CD4-positive, alpha-beta T cell treated with Interleukin-1 beta for 1 hour (primary cell): ENCODE measurements around the gene AAR2.

Experiments used
- DNase-seq, 2 donors: peaks; one replicate each; pipeline ENCODE4 v3.0.0-alpha.2; 2020 to 2022

AAR2 gene

DNA sequence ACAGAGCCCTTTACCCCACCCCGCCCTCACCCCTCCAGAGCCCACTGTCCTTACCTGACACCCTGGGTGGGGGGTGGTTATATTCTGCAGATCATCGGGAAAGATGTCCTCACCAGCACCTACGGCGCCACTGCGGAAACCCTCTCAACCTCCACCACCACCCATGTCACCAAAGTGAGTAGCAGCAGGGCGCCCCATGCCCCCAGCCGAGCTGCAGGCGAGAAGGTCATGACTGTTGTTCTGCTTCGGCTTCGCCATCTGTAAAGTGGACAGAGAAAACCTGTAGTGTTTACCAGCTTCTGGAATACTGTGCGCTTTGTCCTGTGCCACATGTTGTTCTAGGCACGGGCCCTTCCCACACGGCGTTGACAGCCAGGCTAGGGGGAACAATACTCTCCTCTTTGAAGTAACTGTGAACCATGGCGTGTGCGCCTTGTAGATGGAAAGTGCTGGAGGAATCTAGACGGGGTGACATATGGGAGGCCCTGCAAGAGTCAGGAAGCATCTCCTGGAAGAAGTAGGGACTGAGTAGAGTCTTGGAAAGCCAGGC, 16.5 kb upstream of the AAR2 start:
- no peak for DNase-seq

DNA sequence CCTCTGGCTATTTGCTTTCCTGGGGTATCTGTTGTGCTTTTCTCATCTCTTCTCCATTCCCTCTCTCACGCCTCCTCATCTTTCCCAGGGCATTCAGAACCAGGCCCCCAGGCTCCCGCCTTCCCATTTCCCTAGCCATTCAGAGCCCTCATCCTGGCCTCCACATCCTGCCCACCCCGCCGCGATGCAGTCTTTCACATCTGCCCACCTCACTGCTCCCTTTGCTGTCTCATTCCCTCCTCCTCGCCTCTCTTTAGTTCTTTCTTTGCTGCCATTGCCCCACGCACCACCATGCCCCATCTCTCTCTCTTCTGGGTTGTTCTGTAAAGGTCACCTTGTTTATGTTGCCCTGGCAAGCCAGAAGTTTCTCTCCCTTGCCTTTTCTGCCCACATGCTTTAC, 10.6 kb upstream of the AAR2 start:
- no peak for DNase-seq

DNA sequence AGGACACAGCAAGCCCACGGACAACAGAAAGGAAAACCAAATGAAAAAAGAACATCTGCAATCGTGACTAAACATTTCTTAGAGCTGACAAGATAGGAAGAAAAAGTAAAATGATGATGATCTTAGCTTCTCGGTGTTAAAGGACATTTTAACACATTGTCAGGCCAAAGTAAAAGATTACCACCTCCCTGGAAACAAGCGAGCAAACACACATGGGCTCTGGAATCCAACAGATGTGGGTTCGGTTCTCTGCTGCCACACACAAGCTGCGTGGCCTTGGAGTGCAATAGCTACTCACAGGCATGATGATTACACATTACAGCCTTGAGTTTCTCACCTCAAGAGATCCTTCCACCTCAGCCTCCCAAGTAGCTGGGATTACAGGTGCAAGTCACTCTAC, 7.5 kb upstream of the AAR2 start:
- DNase-seq: no peak

DNA sequence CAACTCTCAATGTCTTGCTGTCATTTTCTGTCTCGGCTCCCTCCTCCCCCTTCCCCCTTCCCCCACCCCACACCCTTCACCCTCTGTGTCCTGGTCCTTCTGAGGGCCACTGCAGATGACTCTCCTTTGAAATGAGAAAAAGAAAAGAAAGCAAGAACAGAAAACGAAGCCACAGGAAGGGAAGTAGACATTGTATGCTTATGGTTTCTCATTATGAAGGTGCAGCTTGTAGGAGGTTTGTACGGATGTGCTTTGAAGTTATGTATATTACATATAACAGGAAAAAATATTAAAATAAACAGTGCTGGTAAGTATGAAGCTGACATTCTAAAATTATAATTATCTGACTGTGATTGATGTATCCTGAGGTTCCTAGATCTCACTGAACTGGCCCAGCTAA, 6.3 kb upstream of the AAR2 start:
- DNase-seq: no peak

DNA sequence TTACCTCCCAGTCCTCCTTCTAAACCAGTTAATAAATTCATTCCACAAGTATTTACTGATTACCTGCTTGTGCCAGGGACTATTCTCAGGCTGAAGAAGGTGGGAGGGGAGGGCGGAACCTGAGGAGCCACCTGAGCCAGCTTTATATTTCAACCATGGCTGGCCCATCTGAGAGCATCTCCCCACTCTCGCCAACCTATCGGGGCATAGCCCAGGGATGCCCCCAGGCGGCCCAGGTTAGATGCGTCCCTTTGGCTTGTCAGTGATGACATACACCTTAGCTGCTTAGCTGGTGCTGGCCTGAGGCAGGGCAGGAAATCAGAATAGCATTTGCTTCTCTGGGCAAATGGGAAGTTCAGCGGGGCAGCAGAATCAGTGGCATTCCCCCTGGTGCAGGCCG, 4.9 kb upstream of the AAR2 start:
- no peak for DNase-seq

DNA sequence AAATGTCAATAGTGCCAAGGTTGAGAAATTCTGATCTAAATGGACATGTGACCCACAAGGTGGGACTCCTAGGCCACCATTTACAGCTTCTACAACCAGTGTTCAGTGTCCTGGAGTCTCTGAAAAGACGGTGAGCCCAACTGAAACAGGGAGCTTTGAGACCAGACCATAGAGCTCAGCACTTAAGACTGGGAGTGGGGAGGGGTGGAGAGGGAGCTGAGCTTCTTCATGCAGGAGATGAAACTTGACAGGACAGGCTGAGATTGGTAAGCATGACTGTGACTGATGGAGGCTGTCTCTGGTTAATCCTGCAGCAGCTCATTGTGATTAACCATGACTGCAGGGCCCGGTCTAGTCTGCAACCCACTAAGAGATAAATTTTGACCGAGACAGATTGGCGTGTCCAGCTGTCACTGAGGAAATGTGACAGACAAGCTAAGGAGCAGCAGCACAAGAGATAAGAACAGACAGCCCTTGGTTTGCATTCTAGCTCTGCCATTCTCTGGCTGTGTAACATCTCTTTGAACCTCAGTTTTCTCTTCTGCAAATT, 1.4 kb upstream of the AAR2 start:
- no peak for DNase-seq

DNA sequence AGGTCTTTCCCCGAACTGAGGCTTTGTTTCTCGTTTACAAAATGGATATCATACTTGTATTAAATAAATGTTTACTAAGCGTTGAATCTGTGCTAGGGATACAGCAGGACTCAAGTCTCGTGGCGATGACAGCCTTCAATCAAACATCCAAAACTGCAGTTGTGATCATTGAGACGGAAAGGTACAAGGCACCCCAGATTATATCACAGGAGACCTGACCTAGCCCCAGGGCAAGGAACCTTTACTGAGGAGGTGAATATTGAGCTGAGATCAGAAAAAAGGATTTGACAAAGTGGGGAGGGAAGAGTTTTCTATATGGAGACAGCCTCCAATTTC, 476 bp downstream of the AAR2 start:
- DNase-seq: no peak

DNA sequence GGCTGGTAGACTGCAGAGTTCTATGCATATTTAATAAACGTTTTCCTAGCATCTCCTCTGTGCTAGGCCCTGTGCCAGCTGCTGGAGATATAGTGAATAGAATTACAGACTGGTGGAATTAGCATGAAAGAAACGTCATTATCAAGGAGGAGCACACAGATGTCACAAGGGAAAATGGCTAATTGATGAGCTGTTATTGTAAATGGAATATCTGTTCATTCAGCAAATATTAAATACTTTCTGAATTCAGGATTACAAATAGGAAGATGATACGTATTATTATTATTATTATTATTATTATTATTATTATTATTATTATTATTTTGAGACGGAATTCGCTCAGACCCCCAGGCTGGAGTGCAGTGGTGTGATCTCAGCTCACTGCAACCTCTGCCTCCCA, 1.2 kb downstream of the AAR2 start:
- DNase-seq: no peak

DNA sequence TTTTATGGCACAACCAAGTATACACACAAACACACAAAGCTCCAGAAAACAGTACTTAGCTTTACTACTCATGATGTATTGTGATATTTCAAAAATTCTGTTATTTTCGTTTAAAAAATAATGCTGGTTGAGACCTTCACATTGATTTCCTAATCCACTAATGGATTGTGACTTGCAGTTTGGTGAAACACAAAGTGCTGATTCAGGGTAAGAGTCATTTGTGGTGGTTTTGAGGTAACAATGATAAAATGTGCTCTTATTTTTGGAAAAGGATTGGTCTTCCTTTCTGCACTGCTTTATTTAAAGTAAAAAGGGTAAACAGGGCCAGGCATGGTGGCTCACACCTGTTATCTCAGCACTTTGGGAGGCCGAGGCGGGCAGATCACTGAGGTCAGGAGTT, 1.9 kb downstream of the AAR2 start:
- no peak for DNase-seq

DNA sequence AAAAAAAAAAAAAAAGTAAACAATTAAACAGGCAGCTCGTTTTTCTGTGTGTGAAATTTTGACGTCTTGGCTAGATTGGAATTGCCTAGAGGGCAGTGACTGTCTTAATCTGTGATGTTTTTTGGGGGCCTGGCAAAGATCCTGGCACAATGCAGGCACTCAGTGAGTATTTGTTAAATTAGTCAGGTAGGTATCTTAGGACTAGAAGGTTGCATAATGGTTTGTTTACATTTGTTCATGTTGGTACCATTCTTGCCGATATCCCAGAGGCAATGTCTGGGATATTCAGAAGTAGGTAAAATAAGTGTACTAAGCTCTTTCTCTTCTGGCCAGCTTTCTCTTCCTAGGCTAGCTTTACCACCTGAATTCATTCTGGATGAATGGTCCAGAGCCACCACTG, 2.5 kb downstream of the AAR2 start:
- DNase-seq: no peak

DNA sequence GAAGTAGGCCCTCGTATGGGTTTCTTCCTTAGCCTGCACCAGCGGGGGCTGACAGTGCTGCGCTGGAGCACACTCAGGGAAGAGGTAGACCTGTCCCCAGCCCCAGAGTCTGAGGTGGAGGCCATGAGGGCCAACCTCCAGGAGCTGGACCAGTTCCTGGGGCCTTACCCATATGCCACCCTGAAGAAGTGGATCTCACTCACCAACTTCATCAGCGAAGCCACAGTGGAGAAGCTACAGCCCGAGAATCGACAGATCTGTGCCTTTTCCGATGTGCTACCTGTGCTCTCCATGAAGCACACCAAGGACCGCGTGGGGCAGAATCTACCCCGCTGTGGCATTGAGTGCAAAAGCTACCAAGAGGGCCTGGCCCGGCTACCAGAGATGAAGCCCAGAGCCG, 3.8 kb downstream of the AAR2 start:
- DNase-seq: no peak

DNA sequence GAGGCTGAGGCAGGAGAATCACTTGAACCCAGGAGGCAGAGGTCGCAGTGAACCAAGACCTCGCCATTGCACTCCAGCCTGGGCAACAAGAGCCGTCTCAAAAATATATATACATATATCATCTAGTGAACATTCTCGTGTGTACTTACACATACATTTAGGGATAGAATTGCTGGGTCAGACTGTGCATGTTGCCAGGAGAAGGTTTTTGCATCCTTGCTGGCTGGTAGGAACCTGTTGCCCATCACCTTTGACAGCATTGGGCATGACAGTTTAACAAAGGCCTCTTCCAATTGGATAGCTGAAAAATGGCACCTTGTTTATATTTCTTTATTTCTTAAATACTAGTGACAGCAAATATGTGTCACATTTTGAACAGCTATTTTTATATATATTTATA, 5.4 kb downstream of the AAR2 start:
- DNase-seq: no peak

DNA sequence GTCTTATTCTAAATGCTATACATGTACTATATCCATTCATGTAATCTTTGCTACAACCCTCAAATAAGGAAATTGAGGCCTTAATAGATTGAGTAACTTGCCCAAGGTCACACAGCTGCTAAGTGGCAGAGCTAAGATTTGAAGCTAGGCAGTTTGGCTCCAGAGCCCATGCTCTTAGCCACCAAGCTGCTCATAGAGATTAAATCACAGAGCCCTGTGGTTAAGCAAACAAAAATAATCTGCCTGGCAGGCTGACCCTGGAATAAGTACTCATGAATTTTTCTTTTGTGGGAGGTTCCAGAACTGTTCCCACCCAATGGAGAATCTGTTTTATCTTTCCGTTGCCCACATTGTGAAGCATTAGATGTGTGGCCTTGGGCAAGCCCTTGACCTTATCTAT, 7.4 kb downstream of the AAR2 start:
- DNase-seq: no peak

DNA sequence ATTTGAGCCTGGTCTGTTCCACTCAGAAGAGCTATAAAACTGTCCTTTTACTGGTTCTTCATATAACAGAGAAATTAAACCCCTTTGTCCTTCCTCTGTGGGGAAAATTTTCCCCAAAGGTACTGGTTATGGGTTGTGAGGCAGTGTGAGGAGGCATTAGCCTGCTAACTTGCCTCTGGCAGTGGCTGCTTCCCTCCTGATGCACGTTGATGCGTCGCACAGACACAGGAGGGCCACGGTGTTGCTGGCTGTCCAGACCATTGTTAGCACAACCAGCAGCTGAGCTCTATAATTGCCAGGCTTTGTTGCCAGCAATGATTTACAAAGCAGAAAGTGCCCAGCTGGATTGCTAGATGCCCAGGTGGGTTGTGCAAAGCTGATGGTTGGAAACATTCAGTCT, 10.1 kb downstream of the AAR2 start:
- no peak for DNase-seq

DNA sequence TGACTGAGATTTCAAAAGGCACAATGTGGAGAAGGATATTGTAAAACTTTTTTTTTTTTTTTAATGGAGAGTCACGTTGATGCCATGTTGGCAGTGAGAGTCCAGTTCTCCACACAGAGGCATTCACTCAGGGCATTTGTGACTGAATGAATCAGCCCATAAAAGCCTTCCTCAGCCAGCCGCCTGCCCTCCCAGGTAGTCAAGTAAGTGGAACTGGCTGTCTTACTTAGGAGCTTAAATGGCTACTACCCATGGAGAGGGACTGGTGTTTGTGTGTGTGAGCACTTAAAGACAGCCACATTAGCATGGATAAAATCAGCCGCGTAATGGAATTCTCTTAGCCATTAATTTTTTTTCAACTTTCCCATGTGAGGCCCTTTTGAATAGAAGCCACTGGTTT, 12.6 kb downstream of the AAR2 start:
- DNase-seq: no peak

DNA sequence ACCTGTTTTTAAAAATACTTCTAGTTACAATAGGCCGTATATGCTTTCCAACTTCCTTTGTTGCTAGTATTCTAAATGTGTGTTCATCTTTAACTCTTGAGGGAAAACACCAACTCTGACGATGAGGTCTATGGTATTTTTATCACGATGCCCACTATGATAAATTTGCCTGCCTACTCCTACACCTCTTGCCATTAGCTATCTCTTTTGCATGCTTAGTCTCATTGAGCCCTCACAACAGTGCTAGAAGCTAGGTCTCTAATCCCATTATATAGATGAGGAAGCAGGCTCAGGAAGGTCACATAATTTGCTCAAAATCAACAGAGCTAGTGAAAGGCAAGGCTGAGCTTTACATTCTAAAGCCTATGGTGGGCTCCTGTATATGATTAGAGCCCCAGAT, 13.2 kb downstream of the AAR2 start:
- no peak for DNase-seq

DNA sequence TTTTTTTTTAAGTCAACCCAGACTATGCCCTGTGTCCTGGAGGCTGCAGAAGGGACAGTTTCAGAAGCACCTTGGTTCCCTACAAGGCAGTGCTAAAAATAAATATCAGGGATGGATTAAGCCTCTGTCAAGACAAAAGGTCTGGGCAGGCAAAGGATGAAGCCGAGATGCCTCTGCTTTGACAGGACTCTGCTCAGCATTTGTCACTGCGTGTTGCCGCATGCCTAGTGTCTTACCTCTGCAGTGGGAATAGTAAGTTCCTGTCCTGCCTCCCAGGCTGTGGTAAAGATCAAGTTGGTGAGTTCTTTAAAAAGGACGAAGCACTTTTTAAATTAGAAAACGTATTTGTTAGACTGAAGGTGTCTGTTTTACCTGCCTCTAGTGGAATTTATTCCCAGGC, 15.1 kb downstream of the AAR2 start:
- no peak for DNase-seq

DNA sequence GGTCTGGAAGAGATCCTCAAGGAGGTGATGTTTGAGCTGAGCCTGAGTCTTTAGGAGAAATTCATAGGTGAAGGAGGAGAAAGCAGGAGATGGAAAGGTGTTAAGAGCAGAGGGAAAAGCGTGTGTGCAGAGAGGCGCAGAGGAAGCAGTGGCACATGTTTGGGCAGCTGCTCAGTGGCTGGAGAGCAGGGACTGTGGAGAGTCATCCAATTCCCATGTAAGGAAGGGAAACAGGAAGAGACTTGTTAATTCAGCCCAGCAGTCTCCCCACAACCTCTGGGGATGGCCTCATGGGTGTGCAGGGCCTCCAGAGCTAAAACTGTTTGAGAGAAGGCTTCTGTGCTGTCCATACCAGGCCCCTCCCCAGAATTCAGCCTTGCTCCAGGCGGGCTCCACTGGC, 16.2 kb downstream of the AAR2 start:
- no peak for DNase-seq

DNA sequence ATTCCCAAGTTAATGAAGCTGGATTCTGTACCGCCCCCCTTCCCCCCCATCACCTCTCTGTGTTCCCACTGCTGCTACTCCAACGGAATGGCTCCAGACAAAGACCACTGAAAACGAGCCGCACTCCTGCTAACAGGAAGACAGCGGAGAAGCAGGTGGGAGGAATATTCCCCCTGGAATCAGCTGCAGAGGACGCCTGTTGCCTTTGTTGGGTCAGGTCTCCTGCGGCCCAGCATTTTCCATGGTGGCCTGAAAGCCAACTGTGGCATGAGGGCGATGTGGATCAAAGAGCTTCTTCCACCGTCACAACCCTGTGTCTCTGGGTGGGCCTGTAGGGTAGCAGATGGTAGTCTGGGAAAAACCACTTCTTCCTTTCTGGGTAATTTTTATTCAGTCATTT, 16.8 kb downstream of the AAR2 start:
- DNase-seq: no peak

DNA sequence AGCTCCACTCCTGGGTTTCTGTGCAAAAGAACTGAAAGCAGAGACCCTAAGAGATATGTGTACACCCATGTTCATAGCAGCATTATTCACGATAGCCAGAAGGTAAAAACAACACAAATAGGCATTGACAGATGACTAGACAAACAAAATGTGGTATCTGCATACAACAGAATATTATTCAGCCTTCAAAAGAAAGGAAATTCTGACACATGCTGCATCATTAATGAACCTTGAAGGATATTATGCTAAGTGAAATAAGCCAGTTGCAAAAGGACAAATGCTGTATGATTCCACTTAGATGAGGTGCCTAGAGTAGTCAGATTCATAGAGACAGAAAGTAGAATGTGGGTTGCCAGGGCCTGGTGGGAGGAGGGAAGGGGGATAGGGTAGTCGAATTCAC, 17.8 kb downstream of the AAR2 start:
- DNase-seq: no peak

DNA sequence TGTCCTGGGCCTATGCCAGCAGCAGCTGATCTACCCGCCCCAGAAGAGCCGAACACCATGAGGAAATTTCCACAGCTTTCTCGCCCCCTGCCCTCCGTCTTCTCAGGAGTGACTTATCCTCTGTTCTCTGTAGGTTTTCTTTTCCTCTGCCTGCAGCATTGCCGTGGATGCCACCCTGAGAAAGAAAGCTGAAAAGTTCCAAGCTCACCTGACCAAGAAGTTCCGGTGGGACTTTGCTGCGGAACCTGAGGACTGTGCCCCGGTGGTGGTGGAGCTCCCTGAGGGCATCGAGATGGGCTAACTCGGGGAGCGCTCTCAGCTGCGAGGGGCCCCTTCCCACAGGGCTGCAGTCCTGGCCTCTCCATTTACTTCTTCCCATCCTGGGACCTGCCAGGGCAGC, 19.2 kb downstream of the AAR2 start:
- no peak for DNase-seq

DNA sequence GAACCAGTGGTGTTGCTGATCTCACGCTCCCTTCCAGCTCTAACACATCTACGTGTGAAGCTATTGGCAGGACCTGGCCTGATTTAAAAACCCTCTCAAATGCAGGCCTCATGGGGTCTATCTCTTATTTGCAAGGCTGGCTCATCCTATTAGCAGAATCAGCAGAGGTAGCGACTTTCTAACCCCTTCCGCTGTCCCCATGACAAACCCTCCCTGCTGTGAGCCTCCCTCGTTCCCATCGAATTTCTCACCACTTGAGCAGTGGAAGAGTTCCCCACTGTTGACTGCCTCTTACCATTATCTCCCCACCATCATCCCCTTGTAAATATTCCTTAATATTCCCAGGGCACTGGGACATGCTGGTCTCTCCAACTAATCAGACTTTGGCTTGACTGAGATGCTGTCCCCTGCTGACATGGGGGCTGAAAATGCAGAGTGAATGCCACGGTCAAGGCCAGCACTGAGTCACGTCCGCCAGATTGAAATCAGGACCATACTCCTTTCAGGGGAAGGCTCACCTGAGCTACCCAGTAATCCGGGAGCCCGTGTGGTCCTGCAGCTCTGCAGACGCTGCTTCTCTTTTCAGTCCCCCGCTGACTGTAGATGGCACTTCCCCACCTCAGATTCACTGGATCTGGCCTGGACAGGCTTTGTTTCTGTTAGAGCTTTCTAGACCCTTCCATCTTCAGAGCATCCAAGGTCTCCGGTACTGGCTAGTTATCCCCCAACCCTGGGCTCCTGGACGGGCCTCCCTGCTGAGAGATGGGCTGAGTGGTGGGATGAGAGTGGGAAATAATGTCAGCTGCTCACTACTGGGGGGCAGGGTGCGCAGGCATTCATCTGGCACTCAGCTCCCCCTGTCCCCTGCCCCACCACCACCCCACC, 23.1 kb downstream of the AAR2 start:
- no peak for DNase-seq

DNA sequence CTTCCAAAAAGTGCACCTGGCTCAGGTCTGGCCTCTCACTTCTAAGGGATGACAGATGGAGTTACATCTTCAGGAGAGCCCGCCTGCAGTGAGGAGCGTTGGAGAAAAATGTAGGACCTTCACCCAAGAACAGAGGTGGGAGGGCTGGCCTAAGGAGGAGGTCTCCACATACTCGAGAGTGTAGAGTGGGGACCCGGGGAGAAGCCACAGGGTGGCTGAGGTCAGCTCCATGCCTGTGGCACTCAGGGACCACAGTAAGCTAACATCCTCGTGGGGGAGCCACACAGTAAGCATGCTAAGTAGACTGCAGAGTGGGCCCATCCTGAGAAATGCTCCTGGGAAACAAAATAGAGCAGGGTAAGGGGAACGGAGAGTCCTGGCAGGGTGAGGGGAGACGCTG, 24.0 kb downstream of the AAR2 start:
- DNase-seq: no peak

DNA sequence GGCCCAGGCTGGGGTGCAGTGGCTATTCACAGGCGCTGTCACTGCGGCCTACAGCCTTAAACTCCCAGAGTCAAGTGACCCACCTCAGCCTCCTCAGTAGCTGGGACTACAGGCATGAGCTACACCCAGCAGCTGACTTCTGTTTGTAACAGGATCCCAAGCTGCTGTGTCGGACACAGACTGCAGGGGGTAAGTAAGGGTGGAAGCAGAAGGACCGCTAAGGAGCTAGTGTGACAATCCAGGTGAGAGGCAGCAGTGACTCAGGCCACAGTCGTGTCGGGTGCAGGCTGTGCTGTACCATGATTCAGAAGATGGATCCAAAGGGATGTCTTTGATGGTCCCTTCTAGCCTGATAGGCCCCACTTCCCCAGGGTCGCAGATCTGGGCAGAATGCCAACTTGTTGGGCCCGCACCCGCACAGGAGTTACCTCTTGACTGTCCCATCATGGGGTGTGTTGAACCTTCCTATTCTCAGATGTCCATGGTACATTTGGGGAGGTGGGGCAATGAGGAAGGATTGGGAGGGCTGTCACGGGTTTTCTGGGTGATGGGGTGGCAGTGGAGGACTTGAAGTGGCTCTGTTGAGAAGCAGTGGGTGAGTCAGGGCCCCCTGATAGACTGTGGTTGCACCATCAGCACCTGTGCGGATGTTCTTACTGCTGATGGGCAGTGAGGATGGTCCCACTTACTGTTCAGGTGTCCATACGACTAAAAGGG, 25.3 kb downstream of the AAR2 start:
- DNase-seq: no peak
